Gastroesophageal sphincter (tissue), 4 donors: ENCODE measurements around the gene TEDC1. TPM values are rescaled to one million over a fixed set of nuclear protein-coding genes. Genes with fewer than 3 reads are reported as not detected.
A peak's percentile ranks its signal among the peaks of the same experiment; 100 is the strongest.

Source experiments
- ATAC-seq: fragments of 150-250 bp; one replicate; pipeline ENCODE4 v1.9.1; 2016; ENCODE audit warnings: mild to moderate bottlenecking, moderate library complexity
- H3K27ac ChIP-seq, 4 donors: fragments of 200-600 bp; sonication (generic) in 3 of 4; 1 replicate in 3 of 4; 2 replicates in 1 of 4; pipeline ENCODE4 v1.5.1; 2016 to 2019
- H3K27me3 ChIP-seq: fragments of 200-600 bp; sonication (generic); one replicate; pipeline ENCODE4 v1.5.1; 2019
- H3K36me3 ChIP-seq, 2 donors: fragments of 200-600 bp; sonication (generic); one replicate each; pipeline ENCODE4 v1.5.1; 2019; ENCODE audit warnings: control low read depth in 1 of 2
- H3K4me1 ChIP-seq, 3 donors: fragments of 200-600 bp; sonication (generic); 1 replicate in 2 of 3; 2 replicates in 1 of 3; pipeline ENCODE4 v1.5.1; 2016 to 2019; ENCODE audit warnings: control low read depth in 2 of 3
- H3K4me3 ChIP-seq, 2 donors: fragments of 200-600 bp; sonication (generic); one replicate each; pipeline ENCODE4 v1.5.1; 2019; ENCODE audit warnings: mild to moderate bottlenecking in 1 of 2, moderate library complexity in 1 of 2
- H3K9me3 ChIP-seq, 3 donors: fragments of 200-600 bp; sonication (generic); one replicate each; pipeline ENCODE4 v1.5.1; 2017 to 2019; ENCODE audit warnings: control low read depth in 2 of 3
- CTCF ChIP-seq, 4 experiments: fragments of 200-600 bp in 2 of 4; fragments of 450-650 bp in 2 of 4; sonication (generic) in 1 of 4; IDR thresholded peaks; one replicate each; pipeline ENCODE4 v1.5.1; 2017 to 2019; ENCODE audit warnings: antibody characterized with exemption in 4 of 4, mild to moderate bottlenecking in 2 of 4, moderate library complexity in 2 of 4
- EP300 ChIP-seq: sonication (generic); formaldehyde crosslinking; IDR thresholded peaks from one replicate; pipeline ENCODE4 v1.6.1; 2017; ENCODE audit warnings: antibody characterized with exemption, mild to moderate bottlenecking
- POLR2A ChIP-seq, 2 donors: fragments of 450-650 bp; IDR thresholded peaks; one replicate each; pipeline ENCODE4 v1.6.1; 2017; ENCODE audit warnings: antibody characterized with exemption in 2 of 2, mild to moderate bottlenecking in 2 of 2, moderate library complexity in 1 of 2
- POLR2AphosphoS5 ChIP-seq: sonication (generic); formaldehyde crosslinking; IDR thresholded peaks from one replicate; pipeline ENCODE4 v1.6.1; 2017; ENCODE audit warnings: antibody characterized with exemption
- WGBS, 2 donors: methylation state at CpG; one replicate each; pipeline ENCODE4 v1.1.5; 2018; ENCODE audit warnings: low coverage in 1 of 2; 5-methylcytosine and 5-hydroxymethylcytosine counted together
- total RNA-seq, 4 donors: library from RNA; depleted of rRNA; stranded (reverse); fragments of >200 nt; gene quantifications; one replicate each; pipeline ENCODE4 v1.1.0, GENCODE V29; 2016

The TEDC1 gene
- total RNA-seq, 4 donors from 2014 or later, result 4.6 to 7.9 (median 5.4) TPM

DNA sequence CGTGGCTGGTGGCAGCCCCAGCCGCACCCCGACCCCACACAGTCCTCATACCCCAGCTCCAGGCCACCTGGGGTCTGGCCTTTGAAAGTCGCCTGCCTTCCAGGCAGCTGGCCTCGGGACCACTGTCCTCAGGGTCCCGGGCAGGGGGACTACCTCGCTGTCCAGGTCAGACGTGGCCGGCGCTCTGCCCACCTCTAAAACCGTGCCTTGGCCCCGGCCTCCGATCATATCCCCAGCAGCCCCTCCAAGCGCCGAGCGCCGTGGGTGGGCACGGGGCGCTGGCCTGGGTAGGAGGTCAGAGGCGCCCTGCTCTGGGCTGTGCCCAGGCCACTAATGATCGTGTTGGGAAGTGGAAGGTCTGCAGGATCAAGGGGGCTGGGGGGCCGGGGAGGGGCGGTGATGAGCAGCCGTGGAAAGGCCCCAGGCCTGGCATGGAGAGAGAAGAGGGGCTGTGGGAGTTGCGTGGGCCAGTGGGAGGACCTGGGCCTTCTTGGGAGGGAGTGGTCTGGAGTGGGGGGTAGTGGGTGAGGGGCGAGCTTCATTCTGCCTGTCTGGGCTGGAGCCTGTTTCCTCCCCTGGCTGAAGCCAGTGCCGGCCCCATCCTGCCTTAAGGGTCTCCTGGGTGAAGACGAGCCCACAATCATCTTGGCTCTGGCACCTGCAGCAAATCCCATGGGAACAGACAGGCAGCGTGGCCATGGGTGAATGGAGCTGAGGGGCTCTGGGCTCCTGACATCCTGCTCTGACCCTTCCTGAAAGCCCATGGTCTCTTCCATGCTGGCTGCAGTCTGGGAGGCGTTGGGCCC, 40.2 kb downstream of the TEDC1 start:
- Histone ChIP-seq H3K4me1 (peaks cover 0 to 40% (median 18%) of the 10 kb centered on the region in 3 donors), H3K4me3 (no peak overlapping the region), H3K36me3 (peaks cover 0 to 22% of the 10 kb centered on the region in 2 donors), H3K27ac (no peak overlapping the region), H3K9me3 (no peaks in the 10 kb centered on the region), H3K27me3 (peaks cover 17% of the 10 kb centered on the region)
- ATAC-seq, result no peak
- no CpG with 5 or more reads among the region's 30 CpGs for WGBS, 2 donors
- TF ChIP-seq EP300 (no peak), POLR2A (IDR thresholded peaks at IDR 0.05) (no peak), CTCF (IDR thresholded peaks at IDR 0.05) (no peak), POLR2AphosphoS5 (no peak)

- Histone ChIP-seq H3K27me3 (peaks cover 25% of the 10 kb centered on the region), H3K4me3 (no peak overlapping the region), H3K36me3 (peaks cover 0 to 22% of the 10 kb centered on the region in 2 donors), H3K9me3 (no peaks in the 10 kb centered on the region), H3K4me1 (peaks cover 0 to 35% (median 14%) of the 10 kb centered on the region in 3 donors), H3K27ac (no peak overlapping the region)
- no peak for ATAC-seq
- TF ChIP-seq EP300, result no peak
- no peak for TF ChIP-seq CTCF (IDR thresholded peaks at IDR 0.05)
- no peak for TF ChIP-seq POLR2A (IDR thresholded peaks at IDR 0.05)
- no peak for TF ChIP-seq POLR2AphosphoS5
- WGBS, 2 donors, result 67% methylated on average over 1 of the region's 19 CpGs; no CpG with 5 or more reads in 1 of the 2 donors
Measured at GRCh38 chr14:105531894-105532623, 41.0 kb downstream of the TEDC1 start.

- Histone ChIP-seq H3K4me3 (no peak overlapping the region), H3K36me3 (peaks cover 0 to 22% of the 10 kb centered on the region in 2 donors), H3K4me1 (peaks cover 0 to 29% (median 7%) of the 10 kb centered on the region in 3 donors), H3K27me3 (peaks cover 32% of the 10 kb centered on the region), H3K27ac (no peak overlapping the region), H3K9me3 (no peaks in the 10 kb centered on the region)
- peak in 1 of 4 experiments; percentile 6 for TF ChIP-seq CTCF (IDR thresholded peaks at IDR 0.05)
- no peak for TF ChIP-seq EP300
- 43 to 60% methylated on average over 4 to 5 of the region's 10 CpGs for WGBS, 2 donors
- no peak for ATAC-seq
Measured at GRCh38 chr14:105532735-105533141, 41.7 kb downstream of the TEDC1 start.

GRCh38 chr14:105533391-105533790, 42.3 kb downstream of the TEDC1 start:
- 100% methylated on average over 3 of the region's 9 CpGs; no CpG with 5 or more reads in 1 of the 2 donors for WGBS, 2 donors
- Histone ChIP-seq H3K36me3 (peaks cover 0 to 22% of the 10 kb centered on the region in 2 donors), H3K4me3 (no peak overlapping the region), H3K9me3 (no peaks in the 10 kb centered on the region), H3K4me1 (peaks cover 0 to 29% (median 5%) of the 10 kb centered on the region in 3 donors), H3K27me3 (peaks cover 38% of the 10 kb centered on the region), H3K27ac (no peak overlapping the region)
- TF ChIP-seq POLR2A (IDR thresholded peaks at IDR 0.05) (no peak), CTCF (IDR thresholded peaks at IDR 0.05) (no peak), POLR2AphosphoS5 (no peak), EP300 (no peak)
- no peak for ATAC-seq
